Colonic mucosa (tissue), 4 donors: ENCODE results near the gene CD2AP. TPM values are rescaled to one million over a fixed set of nuclear protein-coding genes. Genes with fewer than 3 reads are reported as not detected.

ENCODE experiments used
- DNase-seq: peaks from one replicate; pipeline ENCODE4 v3.0.0-alpha.2; 2020
- H3K27ac ChIP-seq: fragments of 200-600 bp; one replicate; pipeline ENCODE4 v1.8.0; 2021
- H3K27me3 ChIP-seq: fragments of 200-600 bp; one replicate; pipeline ENCODE4 v1.8.0; 2021
- H3K36me3 ChIP-seq: fragments of 200-600 bp; one replicate; pipeline ENCODE4 v1.8.0; 2021
- H3K4me1 ChIP-seq: fragments of 200-600 bp; one replicate; pipeline ENCODE4 v1.8.0; 2021; ENCODE audit warnings: mild to moderate bottlenecking
- H3K4me3 ChIP-seq: fragments of 200-600 bp; one replicate; pipeline ENCODE4 v1.8.0; 2021
- H3K9ac ChIP-seq, 2 donors: one replicate each; pipeline ENCODE4 v1.7.0; 2013; ENCODE audit warnings: control low read depth in 2 of 2, low read depth in 2 of 2, low read length in 2 of 2
- H3K9me3 ChIP-seq: fragments of 200-600 bp; one replicate; pipeline ENCODE4 v1.8.0; 2021
- CTCF ChIP-seq: fragments of 200-600 bp; IDR thresholded peaks from one replicate; pipeline ENCODE4 v1.8.0; 2022; ENCODE audit warnings: antibody characterized with exemption, mild to moderate bottlenecking
- intact Hi-C: fragments of 100-400 bp; cut with DNase I; formaldehyde crosslinking; loops from one replicate; pipeline ENCODE4 v1.14.1; 2022
- total RNA-seq, 2 donors: library from RNA; stranded (reverse); fragmentation: NEBNext Ultra II Directional in 1 of 2; extraction: Animal tissue kit (Norgen Biotek cat#: 25700) in 1 of 2; gene quantifications; one replicate each; pipeline ENCODE4 v1.2.1, GENCODE V29; 2021
- donor health status: healthy.
- donor health status: DM: no; HTN: no; CAD: no.
- donor health status: DM: no; HTN: no; CAD: no.

CD2AP gene
- total RNA-seq: 100 to 1,000 TPM in 1 of 2 donors, 10 to 100 TPM in 1; 83.1 to 146 TPM

- TF ChIP-seq CTCF: no peak
- Histone ChIP-seq H3K9ac (peak within 1 kb of the TSS; percentile 90 to 95), H3K4me1 (no peaks in the 10 kb centered on the region), H3K27me3 (no peaks in the 10 kb centered on the region), H3K9me3 (no peaks in the 10 kb centered on the region), H3K27ac (peak within 1 kb of the TSS; percentile 98), H3K4me3 (peak within 1 kb of the TSS; percentile 75), H3K36me3 (no peaks in the 10 kb centered on the region)
- intact Hi-C loops: no loop called here
- DNase-seq: peak; percentile 93
These were observed at the start of gene CD2AP for GRCh38 chr6:47477497-47478232. Gene CD2AP (plus strand): TSS chr6:47477789. CDS start chr6:47478245, 456 bp downstream.

GRCh38 chr6:47428288-47428687 lies 49.3 kb upstream of the CD2AP start:
- H3K9me3 ChIP-seq: no peaks in the 10 kb centered on the region
- H3K9ac ChIP-seq: no peak overlapping the region
- H3K4me1 ChIP-seq: no peaks in the 10 kb centered on the region
- H3K27me3 ChIP-seq: no peaks in the 10 kb centered on the region
- H3K27ac ChIP-seq: no peak overlapping the region
- intact Hi-C loops: no loop called here
- DNase-seq: no peak
- no peak for TF ChIP-seq CTCF
- H3K36me3 ChIP-seq: no peaks in the 10 kb centered on the region
- H3K4me3 ChIP-seq: no peak overlapping the region

- Histone ChIP-seq H3K36me3 (no peaks in the 10 kb centered on the region), H3K27me3 (no peaks in the 10 kb centered on the region), H3K9ac (no peak overlapping the region), H3K27ac (no peak overlapping the region), H3K4me3 (no peak overlapping the region), H3K4me1 (no peaks in the 10 kb centered on the region), H3K9me3 (no peaks in the 10 kb centered on the region)
- intact Hi-C loops: no loop called here
- no peak for DNase-seq
- no peak for TF ChIP-seq CTCF
These were observed 48.6 kb upstream of the CD2AP start for GRCh38 chr6:47428746-47429664.

GRCh38 chr6:47434372-47435253 lies 43.0 kb upstream of the CD2AP start:
- no peaks in the 10 kb centered on the region for H3K9me3 ChIP-seq
- no peaks in the 10 kb centered on the region for H3K27me3 ChIP-seq
- peak overlapping the region; percentile 42 for H3K27ac ChIP-seq
- no peaks in the 10 kb centered on the region for H3K36me3 ChIP-seq
- DNase-seq: no peak
- H3K4me1 ChIP-seq: no peaks in the 10 kb centered on the region
- no peak for TF ChIP-seq CTCF
- intact Hi-C loops: no loop called here
- H3K4me3 ChIP-seq: no peak overlapping the region
- no peak overlapping the region for H3K9ac ChIP-seq

GRCh38 chr6:47435254-47435612 lies 42.4 kb upstream of the CD2AP start:
- H3K27ac ChIP-seq: no peak overlapping the region
- no peak for DNase-seq

More at GRCh38 chr6:47435254-47435612, 42.4 kb upstream of the CD2AP start:
- Histone ChIP-seq H3K4me3 (no peak overlapping the region), H3K9ac (no peak overlapping the region), H3K27me3 (no peaks in the 10 kb centered on the region), H3K4me1 (no peaks in the 10 kb centered on the region), H3K36me3 (no peaks in the 10 kb centered on the region), H3K9me3 (no peaks in the 10 kb centered on the region)
- TF ChIP-seq CTCF: no peak
- intact Hi-C loops: no loop called here
